Trophoblast cell (in vitro differentiated cells and primary cell): ENCODE results near the gene MAP2.

Experiments
- DNase-seq, 2 donors: peaks; one replicate each; pipeline ENCODE4 v3.0.0-alpha.2; 2016
- H2AFZ ChIP-seq: 2 replicates; pipeline ENCODE4 v1.6.1; 2013; ENCODE audit warnings: low read length, moderate library complexity, mild to moderate bottlenecking; ENCODE audit not compliant: insufficient read depth, poor library complexity
- H2AK5ac ChIP-seq: 2 replicates; pipeline ENCODE4 v1.6.1; 2013; ENCODE audit warnings: mild to moderate bottlenecking, low read length
- H2BK120ac ChIP-seq: 2 replicates; pipeline ENCODE4 v1.6.1; 2013; ENCODE audit warnings: low read length, mild to moderate bottlenecking, moderate library complexity; ENCODE audit not compliant: insufficient read depth, poor library complexity
- H2BK12ac ChIP-seq: 2 replicates; pipeline ENCODE4 v1.6.1; 2013; ENCODE audit warnings: mild to moderate bottlenecking, low read length, moderate library complexity
- H2BK5ac ChIP-seq: 2 replicates; pipeline ENCODE4 v1.6.1; 2013; ENCODE audit warnings: low read length, low read depth, moderate library complexity, mild to moderate bottlenecking; ENCODE audit not compliant: poor library complexity
- H3K14ac ChIP-seq: 2 replicates; pipeline ENCODE4 v1.6.1; 2013; ENCODE audit warnings: mild to moderate bottlenecking, low read length
- H3K18ac ChIP-seq: 2 replicates; pipeline ENCODE4 v1.6.1; 2013; ENCODE audit warnings: mild to moderate bottlenecking, low read length
- H3K23ac ChIP-seq: 2 replicates; pipeline ENCODE4 v1.6.1; 2013; ENCODE audit warnings: low read length
- H3K27ac ChIP-seq: 2 replicates; pipeline ENCODE4 v1.5.1; 2013; ENCODE audit warnings: low read depth, mild to moderate bottlenecking, inconsistent platforms, low read length, moderate library complexity
- H3K27me3 ChIP-seq: 2 replicates; pipeline ENCODE4 v1.6.1; 2013; ENCODE audit warnings: inconsistent platforms, mild to moderate bottlenecking, low read length, moderate library complexity; ENCODE audit not compliant: insufficient read depth
- H3K36me3 ChIP-seq, 2 experiments: 1 replicate in 1 of 2; 2 replicates in 1 of 2; pipeline ENCODE4 v1.6.1; 2013; ENCODE audit warnings: low read length in 2 of 2, mild to moderate bottlenecking in 2 of 2, moderate library complexity in 1 of 2; ENCODE audit not compliant: insufficient read depth in 2 of 2, control insufficient read depth in 1 of 2
- H3K4ac ChIP-seq: 2 replicates; pipeline ENCODE4 v1.6.1; 2013; ENCODE audit warnings: low read depth, mild to moderate bottlenecking, low read length, moderate library complexity
- H3K4me1 ChIP-seq, 2 experiments: 1 replicate in 1 of 2; 2 replicates in 1 of 2; pipeline ENCODE4 v1.6.1; 2013; ENCODE audit warnings: low read length in 2 of 2, mild to moderate bottlenecking in 2 of 2, moderate library complexity in 1 of 2; ENCODE audit not compliant: insufficient read depth in 2 of 2, control insufficient read depth in 1 of 2
- H3K4me2 ChIP-seq: 2 replicates; pipeline ENCODE4 v1.6.1; 2013; ENCODE audit warnings: inconsistent platforms, mild to moderate bottlenecking, low read length, moderate library complexity
- H3K4me3 ChIP-seq: 2 replicates; pipeline ENCODE4 v1.5.1; 2013; ENCODE audit warnings: mild to moderate bottlenecking, low read depth, low read length, inconsistent platforms
- H3K79me1 ChIP-seq: one replicate; pipeline ENCODE4 v1.6.1; 2013; ENCODE audit warnings: low read length
- H3K79me2 ChIP-seq: 2 replicates; pipeline ENCODE4 v1.6.1; 2013; ENCODE audit warnings: low read length, mild to moderate bottlenecking; ENCODE audit not compliant: control insufficient read depth, insufficient read depth, poor library complexity
- H3K9ac ChIP-seq: 2 replicates; pipeline ENCODE4 v1.6.1; 2013; ENCODE audit warnings: mild to moderate bottlenecking, low read length
- H3K9me3 ChIP-seq: 2 replicates; pipeline ENCODE4 v1.6.1; 2013; ENCODE audit warnings: low read depth, mild to moderate bottlenecking, control low read depth, inconsistent platforms, low read length; ENCODE audit not compliant: insufficient read depth
- H4K12ac ChIP-seq: 2 replicates; pipeline ENCODE4 v1.6.1; 2013; ENCODE audit warnings: low read depth, mild to moderate bottlenecking, low read length, moderate library complexity
- H4K8ac ChIP-seq: 2 replicates; pipeline ENCODE4 v1.6.1; 2013; ENCODE audit warnings: low read depth, mild to moderate bottlenecking, low read length, moderate library complexity
- H4K91ac ChIP-seq: one replicate; pipeline ENCODE4 v1.6.1; 2013; ENCODE audit warnings: low read depth, mild to moderate bottlenecking, low read length, moderate library complexity
- WGBS: extraction: QIAGEN DNeasy Blood & Tissue Kit; methylation state at CpG from one replicate; pipeline ENCODE4 v1.1.7; 2013; ENCODE audit warnings: missing lambda C conversion rate; ENCODE audit not compliant: insufficient read length, insufficient coverage; ENCODE audit errors: extremely low coverage; 5-methylcytosine and 5-hydroxymethylcytosine counted together

Gene MAP2

GRCh38 chr2:209578394-209579001 lies 154.7 kb downstream of the MAP2 start:
- no peak overlapping the region for H4K8ac ChIP-seq
- no peak for DNase-seq
- WGBS, result no CpG with 5 or more reads among the region's 3 CpGs
- H3K79me1 ChIP-seq, result no peaks in the 10 kb centered on the region
- H3K9me3 ChIP-seq, result no peaks in the 10 kb centered on the region
- no peaks in the 10 kb centered on the region for H3K27me3 ChIP-seq
- no peak overlapping the region for H3K27ac ChIP-seq
- H2AK5ac ChIP-seq, result no peak overlapping the region
- no peak overlapping the region for H3K4me2 ChIP-seq
- no peak overlapping the region for H3K4me3 ChIP-seq
- no peak overlapping the region for H2BK12ac ChIP-seq
- H4K12ac ChIP-seq, result no peak overlapping the region
- no peaks in the 10 kb centered on the region for H3K36me3 ChIP-seq
- H3K79me2 ChIP-seq, result no peaks in the 10 kb centered on the region
- no peaks in the 10 kb centered on the region for H3K4me1 ChIP-seq
- no peak overlapping the region for H2BK120ac ChIP-seq
- no peak overlapping the region for H2AFZ ChIP-seq
- H3K14ac ChIP-seq, result no peak overlapping the region
- H2BK5ac ChIP-seq, result no peak overlapping the region
- no peak overlapping the region for H3K23ac ChIP-seq
- H3K4ac ChIP-seq, result no peak overlapping the region
- H3K18ac ChIP-seq, result no peak overlapping the region
- no peak overlapping the region for H3K9ac ChIP-seq
- no peak overlapping the region for H4K91ac ChIP-seq

GRCh38 chr2:209579230-209579749 lies 155.4 kb downstream of the MAP2 start:
- Histone ChIP-seq H3K4me1 (no peaks in the 10 kb centered on the region), H3K23ac (no peak overlapping the region), H4K8ac (no peak overlapping the region), H3K79me1 (no peaks in the 10 kb centered on the region), H3K27ac (no peak overlapping the region), H2BK5ac (no peak overlapping the region), H3K36me3 (no peaks in the 10 kb centered on the region), H3K18ac (no peak overlapping the region), H3K9me3 (no peaks in the 10 kb centered on the region), H3K9ac (no peak overlapping the region), H2BK120ac (no peak overlapping the region), H4K91ac (no peak overlapping the region), H2AK5ac (no peak overlapping the region), H2BK12ac (no peak overlapping the region), H4K12ac (no peak overlapping the region), H3K4me2 (no peak overlapping the region), H3K79me2 (no peaks in the 10 kb centered on the region), H3K4ac (no peak overlapping the region), H3K27me3 (no peaks in the 10 kb centered on the region), H2AFZ (no peak overlapping the region), H3K14ac (no peak overlapping the region), H3K4me3 (no peak overlapping the region)
- DNase-seq, result no peak
- no CpG with 5 or more reads among the region's 17 CpGs for WGBS

GRCh38 chr2:209581040-209581439 lies 157.2 kb downstream of the MAP2 start:
- Histone ChIP-seq H3K9me3 (no peaks in the 10 kb centered on the region), H3K27ac (no peak overlapping the region), H2BK5ac (no peak overlapping the region), H3K4me3 (no peak overlapping the region), H2BK12ac (no peak overlapping the region), H3K23ac (no peak overlapping the region), H3K79me2 (no peaks in the 10 kb centered on the region), H2AFZ (no peak overlapping the region), H3K79me1 (no peaks in the 10 kb centered on the region), H3K4me1 (no peaks in the 10 kb centered on the region), H4K91ac (no peak overlapping the region), H2AK5ac (no peak overlapping the region), H3K36me3 (no peaks in the 10 kb centered on the region), H3K14ac (no peak overlapping the region), H4K8ac (no peak overlapping the region), H3K4me2 (no peak overlapping the region), H3K4ac (no peak overlapping the region), H3K18ac (no peak overlapping the region), H3K9ac (no peak overlapping the region), H3K27me3 (no peaks in the 10 kb centered on the region), H2BK120ac (no peak overlapping the region), H4K12ac (no peak overlapping the region)
- WGBS, result no CpG with 5 or more reads among the region's 1 CpG
- DNase-seq, result no peak

GRCh38 chr2:209582281-209582680 lies 158.4 kb downstream of the MAP2 start:
- Histone ChIP-seq H2BK5ac (no peak overlapping the region), H3K14ac (no peak overlapping the region)

More at GRCh38 chr2:209582281-209582680, 158.4 kb downstream of the MAP2 start:
- Histone ChIP-seq H3K4ac (no peak overlapping the region), H3K18ac (no peak overlapping the region), H3K4me1 (no peaks in the 10 kb centered on the region), H3K9me3 (no peaks in the 10 kb centered on the region), H3K27me3 (no peaks in the 10 kb centered on the region), H2AFZ (no peak overlapping the region), H2BK12ac (no peak overlapping the region), H3K36me3 (no peaks in the 10 kb centered on the region), H3K4me2 (no peak overlapping the region), H3K9ac (no peak overlapping the region), H3K23ac (no peak overlapping the region), H3K79me2 (no peaks in the 10 kb centered on the region), H2AK5ac (no peak overlapping the region), H4K91ac (no peak overlapping the region), H4K12ac (no peak overlapping the region), H2BK120ac (no peak overlapping the region), H4K8ac (no peak overlapping the region), H3K27ac (no peak overlapping the region), H3K79me1 (no peaks in the 10 kb centered on the region), H3K4me3 (no peak overlapping the region)
- no CpG with 5 or more reads among the region's 3 CpGs for WGBS
- DNase-seq, result no peak
